Erythroblast (primary cell): ENCODE data around the gene ZFP28.

Source experiments
- DNase-seq, 2 experiments: peaks; one replicate each; lab custom pipeline; 2025; lab: John Stamatoyannopoulos, UW
- GATA1 ChIP-seq: IDR thresholded peaks from 2 replicates; pipeline ENCODE4 v1.6.1; 2011; ENCODE audit warnings: low read depth, mild to moderate bottlenecking, control low read depth, low read length, moderate library complexity
- POLR2A ChIP-seq: IDR thresholded peaks from 2 replicates; pipeline ENCODE4 v1.6.1; 2011; ENCODE audit warnings: mild to moderate bottlenecking, low read length

ZFP28 gene

GRCh38 chr19:56567274-56568120 lies 28.7 kb downstream of the ZFP28 start, which contains the start of gene ZNF470:
TSS of gene ZNF470 (plus strand) at chr19:56567468. CDS start at chr19:56570312, 2,844 bp downstream.
- TF ChIP-seq POLR2A: no peak
- no peak for TF ChIP-seq GATA1
- peak; percentile 82 to 87 for DNase-seq

DNA sequence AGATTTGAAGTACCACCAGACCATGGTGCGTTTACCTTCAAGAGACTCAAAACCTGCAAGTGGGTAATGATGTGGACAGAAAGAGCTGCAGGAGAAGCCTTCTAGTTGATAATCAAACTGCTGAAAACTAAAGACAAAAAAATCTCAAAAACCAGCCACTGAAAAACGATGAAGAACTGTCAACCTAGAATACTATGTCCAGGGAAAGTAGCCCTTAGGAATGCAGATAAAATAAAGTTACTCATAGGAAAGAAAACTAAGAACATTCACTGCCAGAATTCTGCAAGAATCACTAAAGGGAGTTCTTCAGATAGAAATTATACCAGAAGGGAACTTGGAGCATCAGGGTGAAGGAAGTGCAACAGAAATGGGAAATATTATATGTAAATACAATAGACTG lies 33.8 kb downstream of the ZFP28 start:
- TF ChIP-seq GATA1 (no peak), POLR2A (no peak)

DNA sequence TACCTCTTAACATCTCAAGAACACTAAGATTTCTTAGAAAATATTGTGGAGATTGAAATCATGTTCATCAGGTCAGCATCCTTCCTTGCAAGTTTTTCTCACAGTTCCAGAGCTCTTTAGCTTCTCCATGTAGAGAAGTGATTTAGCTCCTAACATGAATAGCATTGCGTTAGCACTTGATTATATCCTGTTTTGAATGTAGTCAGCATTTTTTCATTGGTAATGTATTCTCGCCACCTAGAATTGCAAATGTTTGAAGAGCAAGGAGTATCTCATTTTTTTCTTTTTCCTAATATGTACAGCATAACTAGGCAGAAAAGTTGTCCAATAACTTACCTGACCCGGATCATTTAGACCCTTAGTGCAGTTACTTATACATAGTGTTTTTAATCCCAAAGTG lies 35.2 kb downstream of the ZFP28 start:
- TF ChIP-seq GATA1 (no peak), POLR2A (no peak)
- no peak for DNase-seq

More for the DNA sequence above, 33.8 kb downstream of the ZFP28 start:
- no peak for DNase-seq

GRCh38 chr19:56577719-56578602 lies 39.2 kb downstream of the ZFP28 start:
- DNase-seq: no peak
- TF ChIP-seq POLR2A (no peak), GATA1 (no peak)

- no peak for DNase-seq
- TF ChIP-seq POLR2A (no peak), GATA1 (no peak)
Observed at GRCh38 chr19:56594446-56594782, 55.7 kb downstream of the ZFP28 start.

GRCh38 chr19:56594783-56595547 lies 56.2 kb downstream of the ZFP28 start, which contains the start of gene ZNF71:
TSS of gene ZNF71 (plus strand) at chr19:56595302. CDS start at chr19:56601559, 6,257 bp downstream.
- DNase-seq: peak; percentile 82 to 83
- TF ChIP-seq POLR2A (no peak), GATA1 (no peak)

- no peak for DNase-seq
- TF ChIP-seq POLR2A: no peak
- no peak for TF ChIP-seq GATA1
Observed at GRCh38 chr19:56595548-56595899, 56.8 kb downstream of the ZFP28 start.

DNA sequence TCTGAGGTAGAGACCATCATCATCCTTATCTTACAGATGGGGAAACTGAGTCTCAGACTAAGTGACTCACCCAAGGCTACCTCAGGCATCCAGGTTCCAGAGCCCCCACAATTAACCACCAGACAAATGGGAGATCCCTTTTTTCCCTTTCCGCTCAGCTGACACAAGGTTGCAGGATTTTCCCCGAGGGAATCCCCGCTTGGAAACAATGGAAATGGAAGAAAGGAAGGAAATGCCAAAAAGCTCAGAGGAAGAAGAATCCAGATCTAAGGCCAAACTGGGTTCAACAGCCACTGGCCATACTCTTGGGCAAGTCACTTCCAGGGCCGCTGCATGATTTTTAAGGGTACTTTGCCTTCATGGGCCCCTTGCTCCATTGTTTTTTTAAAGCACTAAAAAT lies 57.9 kb downstream of the ZFP28 start:
- no peak for DNase-seq
- TF ChIP-seq GATA1: no peak
- TF ChIP-seq POLR2A: no peak

- TF ChIP-seq POLR2A: no peak
- TF ChIP-seq GATA1: no peak
- DNase-seq: no peak
Observed at GRCh38 chr19:56597696-56598095, 58.9 kb downstream of the ZFP28 start.

- TF ChIP-seq GATA1 (no peak), POLR2A (no peak)
- no peak for DNase-seq
Observed at GRCh38 chr19:56601375-56601774, 62.6 kb downstream of the ZFP28 start.

DNA sequence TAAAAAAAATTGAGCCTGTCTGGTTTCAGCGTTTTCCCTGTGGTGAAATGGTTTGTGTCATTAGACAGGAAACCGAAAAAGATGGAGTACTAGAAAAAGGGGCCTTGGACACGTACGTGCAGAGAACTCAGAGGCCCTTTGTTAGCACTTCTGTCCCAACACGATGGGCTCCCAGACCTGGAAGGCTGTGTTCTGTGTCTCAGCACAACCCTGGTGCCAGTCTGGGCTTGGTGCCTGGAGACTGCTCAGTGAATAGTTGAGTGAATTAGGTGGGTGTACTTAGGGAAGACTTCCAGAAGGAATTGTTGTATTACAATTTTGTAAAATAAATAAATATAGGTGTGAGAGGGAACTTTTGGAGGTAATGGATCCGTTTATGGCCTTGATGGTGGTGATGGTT lies 65.1 kb downstream of the ZFP28 start:
- TF ChIP-seq GATA1: no peak
- TF ChIP-seq POLR2A: no peak
- no peak for DNase-seq
